ENCODE measurements around the gene TRIM7.
"Not testable (repeated sequence)": the region's sequence is repeated elsewhere in the genome, so short reads cannot be mapped to it uniquely, and the experiment has no call there.

TRIM7 gene

DNA sequence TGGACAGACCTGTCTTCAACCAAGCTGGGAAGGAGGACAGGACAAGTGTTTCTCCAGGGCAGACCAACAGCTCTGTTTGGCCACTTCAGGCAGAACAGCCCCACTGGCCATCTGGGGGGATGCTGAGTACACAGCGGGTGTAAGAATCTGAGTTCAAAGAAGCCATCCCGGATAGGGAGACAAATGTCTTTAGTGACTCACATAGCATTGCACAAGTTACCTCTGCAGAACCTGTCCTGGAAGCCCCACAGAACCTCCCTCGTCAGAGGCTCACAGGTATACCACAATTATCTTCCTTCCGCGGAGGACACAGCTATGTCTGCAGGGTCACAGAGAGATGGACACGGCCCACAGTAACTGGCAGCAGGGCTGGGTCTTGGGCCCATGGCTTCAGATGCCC is 55.6 kb downstream of the TRIM7 start:
- DNase-seq, result no peak

DNA sequence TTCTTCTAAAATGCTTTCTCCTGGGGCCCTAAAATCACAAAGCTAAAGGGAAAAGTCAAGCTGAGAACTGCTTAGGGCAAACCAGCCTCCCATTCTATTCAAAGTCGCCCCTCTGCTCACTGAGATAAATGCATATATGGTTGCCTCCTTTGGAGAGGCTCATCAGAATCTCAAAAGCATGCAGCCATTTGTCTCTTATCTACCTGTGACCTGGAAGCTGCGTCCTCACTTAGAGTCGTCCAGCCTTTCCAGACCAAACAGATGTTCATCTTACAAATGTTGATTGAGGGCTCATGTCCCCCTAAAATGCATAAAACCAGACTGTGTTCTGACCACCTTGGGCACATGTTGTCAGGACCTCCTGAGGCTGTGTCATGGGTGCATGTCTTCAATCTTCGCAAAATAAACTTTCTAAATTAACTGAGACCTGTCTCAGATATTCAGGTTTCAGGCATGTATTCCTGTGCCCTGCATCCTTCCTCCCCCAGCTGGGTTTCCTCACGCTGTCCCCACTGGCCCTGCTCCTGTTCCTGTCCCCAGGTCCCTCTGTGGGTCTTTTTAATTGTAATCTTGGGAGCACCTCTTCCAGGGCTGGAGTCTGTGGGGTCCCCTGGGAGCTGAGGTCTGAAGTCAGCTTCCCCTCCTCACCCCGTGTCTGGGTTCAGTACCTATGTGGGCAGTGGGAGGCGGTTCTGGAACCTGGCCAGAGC is 57.9 kb downstream of the TRIM7 start, which contains the start of gene OR2V2:
Gene OR2V2 (plus strand): TSS at position 660 of the 710 bp plus-strand sequence. CDS start 7,357 bp downstream, outside the sequence.
- not testable (repeated sequence) for DNase-seq

DNA sequence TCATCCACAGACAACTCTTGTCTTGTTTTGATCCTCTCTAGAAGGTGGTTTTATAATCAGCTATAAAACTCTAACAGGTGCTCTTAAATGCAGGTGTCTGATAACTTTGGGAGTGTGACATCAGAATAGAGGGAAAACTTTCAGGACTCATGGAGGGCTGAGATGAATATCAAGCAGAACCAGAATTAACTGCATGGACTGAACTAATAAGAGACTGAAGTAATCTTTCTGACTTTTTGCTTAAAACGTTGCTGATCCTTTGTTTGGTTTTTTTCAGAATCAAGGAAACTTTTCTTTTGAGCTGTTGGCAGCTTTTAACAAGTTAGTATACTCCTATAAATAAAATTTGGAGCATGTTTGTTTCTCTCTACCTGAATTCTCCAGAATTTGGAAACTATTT is 59.9 kb downstream of the TRIM7 start:
- DNase-seq, result no peak

All from femur (tissue), 1 donor.